Amniotic stem cell (primary cell): ENCODE measurements around the gene GPAM.

ENCODE experiments used
- DNase-seq: peaks from one replicate; lab custom pipeline; 2025; lab: John Stamatoyannopoulos, UW

The GPAM gene

DNA sequence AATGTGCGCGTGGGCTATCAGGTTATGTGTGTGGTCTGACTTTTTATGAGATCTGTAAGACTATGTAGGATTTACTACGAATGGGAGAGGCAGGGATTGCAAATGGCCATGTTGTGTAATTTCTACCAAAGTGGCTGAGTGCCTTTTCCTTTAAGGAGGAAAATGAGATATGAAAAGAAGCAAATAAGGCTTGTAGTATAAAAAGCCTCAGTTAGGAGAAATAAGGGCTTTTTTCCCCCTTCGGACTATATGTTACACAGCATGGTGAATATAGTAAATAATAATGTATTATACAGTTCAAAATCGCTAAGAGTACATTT is 447 bp upstream of the GPAM start:
- DNase-seq, result no peak

DNA sequence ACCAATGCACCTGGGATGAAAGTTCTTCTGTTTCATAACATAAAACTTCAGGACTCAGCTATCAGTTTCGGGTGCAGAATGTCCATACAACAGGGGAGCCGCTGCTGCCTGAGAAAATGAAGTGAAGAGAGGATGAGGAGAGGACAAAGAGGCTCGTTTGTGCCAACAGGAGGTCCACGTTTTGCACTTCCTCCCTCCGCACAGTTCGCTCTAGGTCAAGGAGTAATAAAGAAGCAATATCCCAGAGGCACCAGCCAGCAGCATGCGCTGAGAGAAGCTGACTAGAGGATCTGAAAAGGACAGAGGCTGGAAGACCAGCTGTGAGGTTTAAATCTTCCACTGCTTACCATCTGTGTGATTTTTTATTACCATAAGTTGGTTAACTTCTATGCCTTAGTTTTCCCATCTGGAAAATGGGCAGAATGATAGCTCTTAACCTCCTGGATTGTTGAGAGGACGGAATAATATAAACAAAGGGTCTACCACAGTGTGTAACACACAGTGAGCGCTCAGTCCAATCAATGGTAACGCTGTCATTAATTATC is 709 bp downstream of the GPAM start:
- no peak for DNase-seq

GRCh38 chr10:112177247-112177646 is 6.3 kb downstream of the GPAM start:
- no peak for DNase-seq

DNA sequence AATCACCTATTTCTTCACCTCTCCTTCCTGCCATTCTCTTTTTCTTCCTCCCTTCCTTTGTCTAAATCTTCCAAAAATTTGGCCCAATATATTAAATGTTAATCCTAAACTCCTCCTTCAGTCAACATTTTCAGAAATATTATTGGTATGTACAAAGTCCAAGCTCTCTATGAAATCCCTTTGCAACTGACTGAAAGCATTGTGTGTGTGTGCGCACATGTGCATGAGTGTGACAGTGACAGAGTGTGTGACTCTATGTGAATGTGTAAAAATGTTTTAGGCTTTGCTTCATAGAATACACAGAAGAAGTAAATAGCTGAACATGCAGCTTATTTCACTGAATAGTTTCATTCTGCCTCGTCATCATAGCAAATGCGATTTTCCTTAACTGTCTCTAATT is 7.0 kb downstream of the GPAM start:
- no peak for DNase-seq

- DNase-seq, result no peak
These were observed 8.2 kb downstream of the GPAM start for GRCh38 chr10:112175409-112175808.

GRCh38 chr10:112173206-112173605 is 10.4 kb downstream of the GPAM start:
- DNase-seq, result no peak

DNA sequence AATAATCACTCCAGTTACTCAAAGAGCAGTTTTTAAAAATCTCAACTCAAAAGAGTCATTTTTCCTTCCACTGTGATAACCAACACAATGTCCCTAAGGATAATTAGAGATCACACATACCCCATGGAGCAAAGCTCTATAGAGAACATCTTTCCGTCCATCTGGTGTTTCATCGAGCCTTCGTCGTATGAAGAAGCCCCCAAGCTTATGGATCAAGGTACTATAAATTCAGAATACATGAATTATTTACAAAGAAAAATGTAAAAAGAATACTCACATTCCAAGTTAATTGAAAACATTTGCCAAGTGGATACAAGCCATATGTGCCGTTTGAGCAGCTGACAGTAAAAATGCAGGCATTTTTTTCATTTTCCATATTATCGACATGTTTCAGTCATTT is 14.8 kb downstream of the GPAM start:
- DNase-seq, result no peak

DNA sequence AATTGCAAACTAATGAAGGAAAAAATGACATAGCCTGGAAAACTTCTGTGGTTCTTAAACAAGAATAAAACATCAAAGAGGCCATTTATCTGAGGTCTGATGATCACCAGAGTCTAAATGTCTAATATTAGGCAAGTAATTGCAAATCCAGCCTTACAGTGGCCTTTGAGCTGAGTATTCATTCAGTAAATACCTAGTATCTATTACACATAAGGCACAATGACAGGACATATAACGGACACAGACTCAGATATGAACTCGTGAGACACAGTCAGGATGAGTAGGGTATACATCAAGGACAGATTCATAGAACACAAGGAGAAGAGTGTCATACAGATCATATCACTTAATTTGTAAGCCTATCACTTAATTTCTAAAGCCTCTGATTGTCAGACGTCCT is 16.8 kb downstream of the GPAM start:
- no peak for DNase-seq

DNA sequence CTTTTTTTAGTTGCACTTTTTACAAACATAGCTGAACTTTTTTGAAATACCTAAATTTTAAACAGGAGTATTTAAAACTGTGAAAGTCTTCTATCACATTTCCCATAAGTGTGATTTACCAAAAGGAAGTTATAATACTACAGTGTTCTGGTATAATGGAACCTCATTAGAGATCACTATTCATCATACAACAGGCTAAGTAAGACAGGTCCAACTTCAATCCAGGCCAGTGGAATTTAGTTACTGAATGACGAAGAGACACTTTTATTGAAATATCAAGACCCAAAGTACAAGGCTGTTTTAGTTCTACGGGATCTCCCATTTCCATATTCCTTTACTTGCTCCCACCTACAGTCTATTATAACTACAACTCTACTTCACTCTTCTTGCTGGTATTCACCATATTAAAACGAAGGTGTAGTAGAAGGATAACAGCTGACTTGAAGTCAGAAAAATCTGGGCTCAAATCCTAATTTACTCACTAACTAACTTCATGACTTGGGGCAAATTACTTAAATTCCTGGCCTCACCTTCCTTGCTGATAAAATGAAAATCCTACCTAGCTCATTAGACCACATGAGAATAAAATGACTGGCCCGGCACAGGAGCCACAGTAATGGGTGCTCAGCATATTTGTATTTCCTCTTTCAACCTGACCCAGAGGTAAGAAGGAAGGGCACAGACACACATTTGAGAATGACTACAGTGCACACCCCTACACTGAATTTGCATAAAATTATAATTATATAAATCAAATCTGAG is 21.6 kb downstream of the GPAM start:
- no peak for DNase-seq

DNA sequence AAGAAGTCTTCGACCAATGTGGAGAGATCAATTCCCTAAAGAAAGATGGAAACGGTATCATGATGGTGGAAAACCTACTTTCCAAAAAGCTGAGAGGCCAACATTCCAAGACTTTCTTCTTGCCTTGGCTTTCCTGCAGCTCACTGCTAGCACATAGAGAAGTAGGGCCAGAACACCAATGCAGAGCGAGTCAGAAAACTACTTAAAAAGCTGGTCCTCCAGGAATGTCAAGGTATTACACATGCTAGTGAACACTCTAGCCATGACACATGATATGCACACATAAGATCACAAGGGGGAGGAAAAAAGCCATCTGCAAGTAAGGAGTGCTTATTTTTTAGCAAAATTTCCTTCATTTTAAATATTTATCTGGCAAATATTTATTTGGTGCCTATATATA is 22.7 kb downstream of the GPAM start:
- DNase-seq, result no peak

- no peak for DNase-seq
These were observed 24.1 kb downstream of the GPAM start for GRCh38 chr10:112159469-112159868.

- no peak for DNase-seq
These were observed 32.0 kb downstream of the GPAM start for GRCh38 chr10:112151524-112152039.

DNA sequence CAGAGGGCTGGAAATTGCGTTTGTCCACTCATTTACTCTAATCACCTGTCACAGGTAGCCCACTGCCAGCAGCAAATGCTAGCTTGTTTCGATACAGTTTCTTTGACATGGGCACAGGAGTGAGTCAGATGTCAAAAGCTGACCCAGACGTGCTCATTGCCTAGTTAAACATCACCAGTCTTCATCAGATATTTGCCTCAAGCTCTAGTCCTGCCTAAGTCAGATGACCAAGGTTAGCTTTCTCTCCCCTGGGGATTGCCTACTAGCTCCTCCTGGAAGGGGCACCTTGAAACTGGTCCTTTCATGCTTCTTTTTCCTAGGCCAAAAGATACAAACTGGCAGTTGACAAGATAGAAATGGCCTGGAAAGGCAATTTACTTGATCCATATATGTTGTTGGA is 35.2 kb downstream of the GPAM start:
- DNase-seq, result no peak

GRCh38 chr10:112146799-112147198 is 36.8 kb downstream of the GPAM start:
- no peak for DNase-seq

DNA sequence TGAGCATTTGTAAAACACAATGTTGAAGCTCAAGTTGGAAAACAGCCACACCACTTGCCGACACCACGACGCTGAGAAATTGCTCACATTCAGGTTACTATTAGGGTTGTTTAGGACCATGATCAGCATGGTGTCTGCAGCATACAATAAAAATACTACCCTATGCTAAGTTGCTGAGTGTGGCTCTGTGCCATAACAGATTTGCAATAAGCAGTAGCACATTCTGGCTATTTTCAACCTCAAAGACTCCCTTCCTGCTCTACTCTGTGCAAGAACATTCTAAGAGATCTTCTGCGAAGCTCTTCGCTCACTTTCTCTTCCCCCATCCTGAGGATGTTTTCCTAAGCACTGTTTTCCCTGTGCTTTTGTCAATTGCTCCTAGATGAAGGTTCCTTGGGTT is 38.3 kb downstream of the GPAM start:
- no peak for DNase-seq

GRCh38 chr10:112143420-112143819 is 40.1 kb downstream of the GPAM start:
- no peak for DNase-seq

- no peak for DNase-seq
These were observed 42.3 kb downstream of the GPAM start for GRCh38 chr10:112141292-112141691.

- peak; percentile 47 for DNase-seq
These were observed 43.2 kb downstream of the GPAM start for GRCh38 chr10:112140110-112140970.

- DNase-seq, result no peak
These were observed 44.4 kb downstream of the GPAM start for GRCh38 chr10:112139176-112139575.

- DNase-seq, result peak; percentile 40
These were observed 46.2 kb downstream of the GPAM start for GRCh38 chr10:112137154-112137987.

DNA sequence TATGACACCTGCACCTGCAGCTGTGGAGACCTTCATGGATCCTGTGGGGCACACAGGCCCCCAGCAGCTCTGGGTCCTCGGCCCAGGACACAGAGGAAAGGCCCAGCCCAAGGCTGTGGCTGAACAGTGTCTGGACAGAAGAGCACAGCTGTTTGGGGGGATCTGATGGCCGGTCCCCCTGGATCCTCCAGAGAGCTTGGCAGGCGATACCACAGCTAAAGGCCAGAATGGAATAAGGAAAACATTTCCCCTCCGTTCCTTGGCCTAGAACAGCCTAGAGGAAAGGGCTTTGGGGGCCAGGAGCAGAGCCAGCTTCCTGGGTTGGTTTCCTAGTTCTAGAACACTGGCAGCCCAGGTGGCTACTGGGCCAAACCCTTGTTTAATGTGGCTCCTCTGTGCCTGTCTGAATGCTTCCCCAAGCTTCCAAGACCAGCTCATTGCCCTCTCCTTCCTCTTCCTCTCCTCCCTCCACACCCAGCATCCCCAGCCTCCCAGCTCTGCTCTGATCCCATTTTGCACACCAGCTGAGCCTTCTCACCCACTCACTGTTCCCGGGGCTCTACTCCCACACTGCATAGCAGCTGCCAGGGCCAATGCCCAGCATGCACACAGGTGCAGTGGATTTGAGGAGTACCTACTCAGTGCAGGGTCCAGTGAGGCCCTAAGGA is 46.9 kb downstream of the GPAM start:
- DNase-seq, result no peak

- DNase-seq, result no peak
These were observed 48.0 kb downstream of the GPAM start for GRCh38 chr10:112135604-112136003.
